Hepatocyte (in vitro differentiated cells): Measurements from ENCODE around the gene RINL. TPM values are rescaled to one million over a fixed set of nuclear protein-coding genes. Genes with fewer than 3 reads are reported as not detected.

ENCODE experiments used
- DNase-seq: peaks from one replicate; pipeline ENCODE4 v3.0.0-alpha.2; 2016; ENCODE audit warnings: low spot score
- H2AFZ ChIP-seq: fragments of 200-600 bp; sonication (generic); 2 replicates; pipeline ENCODE4 v1.6.0; 2016; ENCODE audit warnings: antibody characterized with exemption, mild to moderate bottlenecking
- H3K27ac ChIP-seq: fragments of 200-600 bp; sonication (generic); 2 replicates; pipeline ENCODE4 v1.5.1; 2016; ENCODE audit warnings: mild to moderate bottlenecking
- H3K27me3 ChIP-seq: fragments of 200-600 bp; sonication (generic); 2 replicates; pipeline ENCODE4 v1.6.1; 2016
- H3K36me3 ChIP-seq: fragments of 200-600 bp; sonication (generic); replicated peaks from 2 replicates; pipeline ENCODE4 v1.5.1; 2016; ENCODE audit warnings: low read depth; ENCODE audit not compliant: insufficient read depth
- H3K4me1 ChIP-seq: fragments of 200-600 bp; sonication (generic); 2 replicates; pipeline ENCODE4 v1.5.1; 2016; ENCODE audit warnings: mild to moderate bottlenecking, moderate library complexity; ENCODE audit not compliant: insufficient read depth
- H3K4me2 ChIP-seq: fragments of 200-600 bp; sonication (generic); 2 replicates; pipeline ENCODE4 v1.6.0; 2016
- H3K4me3 ChIP-seq: fragments of 200-600 bp; sonication (generic); 2 replicates; pipeline ENCODE4 v1.5.1; 2016; ENCODE audit warnings: mild to moderate bottlenecking
- H3K79me2 ChIP-seq: fragments of 200-600 bp; sonication (generic); 2 replicates; pipeline ENCODE4 v1.6.0; 2017; ENCODE audit warnings: mild to moderate bottlenecking
- H3K9me2 ChIP-seq: fragments of 200-600 bp; sonication (generic); replicated peaks from 2 replicates; pipeline ENCODE4 v1.6.0; 2017; ENCODE audit warnings: mild to moderate bottlenecking; ENCODE audit not compliant: insufficient read depth
- H3K9me3 ChIP-seq: fragments of 200-600 bp; sonication (generic); 2 replicates; pipeline ENCODE4 v1.5.1; 2016; ENCODE audit warnings: low read depth, mild to moderate bottlenecking
- H4K20me1 ChIP-seq: fragments of 200-600 bp; sonication (generic); 2 replicates; pipeline ENCODE4 v1.6.0; 2016; ENCODE audit warnings: mild to moderate bottlenecking; ENCODE audit not compliant: insufficient read depth, poor library complexity, severe bottlenecking
- CTCF ChIP-seq: fragments of 200-600 bp; sonication (generic); IDR thresholded peaks from 2 replicates; pipeline ENCODE4 v1.5.1; 2016; ENCODE audit warnings: antibody characterized with exemption, mild to moderate bottlenecking; ENCODE audit not compliant: poor library complexity
- EZH2 ChIP-seq: fragments of 200-600 bp; sonication (generic); IDR thresholded peaks from 2 replicates; pipeline ENCODE4 v1.6.1; 2016; ENCODE audit warnings: antibody characterized with exemption, mild to moderate bottlenecking, borderline replicate concordance
- EZH2phosphoT487 ChIP-seq: fragments of 200-600 bp; sonication (generic); IDR thresholded peaks from one replicate; pipeline ENCODE4 v1.6.1; 2018; ENCODE audit warnings: antibody characterized with exemption, mild to moderate bottlenecking, low read depth, moderate library complexity; ENCODE audit not compliant: unreplicated experiment, severe bottlenecking
- WGBS: methylation state at CpG from one replicate; pipeline ENCODE4 v1.1.6; 2016; ENCODE audit warnings: low lambda C conversion rate; ENCODE audit errors: missing lambda C conversion rate; 5-methylcytosine and 5-hydroxymethylcytosine counted together
- polyA plus RNA-seq: library from polyadenylated mRNA; unstranded; fragments of >200 nt; fragmentation: Nextera tagmentation; extraction: Ambion mirVana; gene quantifications from 2 replicates; pipeline ENCODE4 v1.2.1, GENCODE V29; 2016
- total RNA-seq: library from RNA; depleted of rRNA; stranded (reverse); fragments of >200 nt; gene quantifications from 2 replicates; pipeline ENCODE4 v1.2.3, GENCODE V29; 2014

RINL gene
- total and polyA plus RNA-seq, 2 experiments from 2014 or later, result 5.6 to 7.7 TPM

- Histone ChIP-seq H3K9me3 (no peaks in the 10 kb centered on the region), H3K27ac (no peak overlapping the region), H3K79me2 (peaks cover 88% of the 10 kb centered on the region), H2AFZ (no peak overlapping the region), H4K20me1 (peaks cover 84% of the 10 kb centered on the region), H3K27me3 (no peaks in the 10 kb centered on the region), H3K9me2 (no peaks in the 10 kb centered on the region), H3K4me1 (peaks cover 16% of the 10 kb centered on the region), H3K4me2 (no peak overlapping the region), H3K4me3 (no peak overlapping the region), H3K36me3 (peaks cover 19% of the 10 kb centered on the region)
- no peak for TF ChIP-seq EZH2phosphoT487
- TF ChIP-seq EZH2, result no peak
- TF ChIP-seq CTCF, result no peak
- no peak for DNase-seq
- 98% methylated on average over 9 of the region's 9 CpGs for WGBS
Measured at GRCh38 chr19:38843175-38843758, 34.8 kb downstream of the RINL start.

GRCh38 chr19:38842439-38843174 is 35.5 kb downstream of the RINL start:
- H3K36me3 ChIP-seq, result peaks cover 19% of the 10 kb centered on the region

GRCh38 chr19:38841787-38842438 is 36.2 kb downstream of the RINL start:
- no peak for DNase-seq
- H3K4me1 ChIP-seq, result peaks cover 28% of the 10 kb centered on the region
- no peaks in the 10 kb centered on the region for H3K9me2 ChIP-seq
- peaks cover 74% of the 10 kb centered on the region for H3K79me2 ChIP-seq
- H2AFZ ChIP-seq, result no peak overlapping the region
- H4K20me1 ChIP-seq, result peaks cover 71% of the 10 kb centered on the region
- H3K36me3 ChIP-seq, result peaks cover 19% of the 10 kb centered on the region
- TF ChIP-seq CTCF, result no peak
- no peak for TF ChIP-seq EZH2phosphoT487
- no peak for TF ChIP-seq EZH2
- no peak overlapping the region for H3K4me2 ChIP-seq
- H3K9me3 ChIP-seq, result no peaks in the 10 kb centered on the region
- H3K27me3 ChIP-seq, result no peaks in the 10 kb centered on the region
- H3K27ac ChIP-seq, result no peak overlapping the region
- WGBS, result 96% methylated on average over 19 of the region's 19 CpGs
- H3K4me3 ChIP-seq, result no peak overlapping the region

More at GRCh38 chr19:38842439-38843174, 35.5 kb downstream of the RINL start:
- H3K27me3 ChIP-seq, result no peaks in the 10 kb centered on the region
- H3K4me2 ChIP-seq, result no peak overlapping the region
- 95% methylated on average over 17 of the region's 17 CpGs for WGBS
- no peaks in the 10 kb centered on the region for H3K9me2 ChIP-seq
- no peak overlapping the region for H3K27ac ChIP-seq
- H2AFZ ChIP-seq, result no peak overlapping the region
- peaks cover 78% of the 10 kb centered on the region for H4K20me1 ChIP-seq
- no peaks in the 10 kb centered on the region for H3K9me3 ChIP-seq
- H3K4me1 ChIP-seq, result peaks cover 21% of the 10 kb centered on the region
- DNase-seq, result no peak
- no peak overlapping the region for H3K4me3 ChIP-seq
- TF ChIP-seq EZH2phosphoT487 (no peak), CTCF (no peak), EZH2 (no peak)
- peaks cover 81% of the 10 kb centered on the region for H3K79me2 ChIP-seq
